Activated CD8-positive, alpha-beta memory T cell treated with anti-CD3 and anti-CD28 coated beads, Interleukin-2, amount 50 U/mL, for 4 hours (primary cell): Measurements from ENCODE around the gene COL27A1.
"Not testable (repeated sequence)": the region's sequence is repeated elsewhere in the genome, so short reads cannot be mapped to it uniquely, and the experiment has no call there.

ENCODE experiments used
- DNase-seq: peaks from one replicate; pipeline ENCODE4 v3.0.0-alpha.2; 2020

The COL27A1 gene

GRCh38 chr9:114328937-114329624 lies 173.7 kb downstream of the COL27A1 start:
- not testable (repeated sequence) for DNase-seq

- DNase-seq, result not testable (repeated sequence)
These were observed 174.3 kb downstream of the COL27A1 start, which contains the start of gene ORM2 for GRCh38 chr9:114329625-114330022. Gene ORM2 (plus strand): TSS chr9:114329869. CDS start chr9:114329905, 36 bp downstream.

- DNase-seq, result no peak
These were observed 175.3 kb downstream of the COL27A1 start for GRCh38 chr9:114330636-114331035.

- not testable (repeated sequence) for DNase-seq
These were observed 176.2 kb downstream of the COL27A1 start for GRCh38 chr9:114331229-114332195.

GRCh38 chr9:114332474-114333040 lies 177.2 kb downstream of the COL27A1 start:
- not testable (repeated sequence) for DNase-seq

- DNase-seq, result not testable (repeated sequence)
These were observed 178.4 kb downstream of the COL27A1 start for GRCh38 chr9:114333718-114334117.

- no peak for DNase-seq
These were observed 179.2 kb downstream of the COL27A1 start for GRCh38 chr9:114334490-114334889.

- no peak for DNase-seq
These were observed 180.4 kb downstream of the COL27A1 start for GRCh38 chr9:114335745-114336144.

- no peak for DNase-seq
These were observed 180.8 kb downstream of the COL27A1 start for GRCh38 chr9:114336157-114336556.

GRCh38 chr9:114336699-114337395 lies 181.5 kb downstream of the COL27A1 start:
- DNase-seq, result no peak

GRCh38 chr9:114338187-114338586 lies 182.8 kb downstream of the COL27A1 start:
- DNase-seq, result no peak

GRCh38 chr9:114339130-114339908 lies 184.0 kb downstream of the COL27A1 start:
- DNase-seq, result peak; percentile 62

GRCh38 chr9:114341152-114341830 lies 186.0 kb downstream of the COL27A1 start:
- DNase-seq, result no peak

GRCh38 chr9:114341991-114342390 lies 186.7 kb downstream of the COL27A1 start:
- DNase-seq, result no peak

GRCh38 chr9:114342755-114343440 lies 187.6 kb downstream of the COL27A1 start:
- DNase-seq, result no peak

- DNase-seq, result no peak
These were observed 188.3 kb downstream of the COL27A1 start for GRCh38 chr9:114343471-114344187.

- DNase-seq, result no peak
These were observed 188.8 kb downstream of the COL27A1 start for GRCh38 chr9:114344188-114344566.

GRCh38 chr9:114344692-114345091 lies 189.4 kb downstream of the COL27A1 start:
- no peak for DNase-seq

GRCh38 chr9:114345493-114346065 lies 190.2 kb downstream of the COL27A1 start:
- no peak for DNase-seq

- DNase-seq, result no peak
These were observed 190.8 kb downstream of the COL27A1 start for GRCh38 chr9:114346146-114346545.
